Common myeloid progenitor, CD34-positive (primary cell): ENCODE data around the gene MATN1.
A peak's percentile ranks its signal among the peaks of the same experiment; 100 is the strongest.

Source experiments
- CTCF ChIA-PET: fragments of 350-600 bp; sonication (Branson Sonifier 250); formaldehyde crosslinking; loops from one replicate; lab custom pipeline; 2021; ENCODE audit warnings: antibody characterized with exemption; lab: Charles Lee
- POLR2A ChIA-PET: fragments of 350-600 bp; sonication (Branson Sonifier 250); formaldehyde crosslinking; loops from one replicate; lab custom pipeline; 2021; ENCODE audit warnings: antibody characterized with exemption; lab: Charles Lee
- DNase-seq, 3 donors: peaks; one replicate each; pipeline versions ENCODE4 v3.0.0 to v3.0.0-alpha.2; 2013
- H3K27ac ChIP-seq, 2 experiments: 1 replicate in 1 of 2; 2 replicates in 1 of 2; pipeline ENCODE4 v1.7.0; 2013; ENCODE audit warnings: inconsistent platforms in 2 of 2, low read length in 2 of 2, mild to moderate bottlenecking in 2 of 2, low read depth in 1 of 2, moderate library complexity in 1 of 2; ENCODE audit not compliant: severe bottlenecking in 2 of 2, insufficient read depth in 1 of 2, poor library complexity in 1 of 2
- H3K27me3 ChIP-seq, 5 experiments: replicated peaks in 2 of 5; 1 replicate in 3 of 5; 2 replicates in 2 of 5; pipeline versions ENCODE4 v1.6.1 to v1.7.0; 2013; ENCODE audit warnings: low read length in 4 of 5, mild to moderate bottlenecking in 2 of 5, moderate library complexity in 2 of 5, inconsistent platforms in 1 of 5; ENCODE audit not compliant: insufficient read depth in 5 of 5, control insufficient read depth in 4 of 5
- H3K36me3 ChIP-seq, 4 experiments: 1 replicate in 2 of 4; 2 replicates in 2 of 4; pipeline versions ENCODE4 v1.6.1 to v1.7.0; 2013; ENCODE audit warnings: low read length in 3 of 4, control low read depth in 1 of 4, mild to moderate bottlenecking in 1 of 4; ENCODE audit not compliant: control insufficient read depth in 4 of 4, insufficient read depth in 4 of 4
- H3K4me1 ChIP-seq, 4 experiments: 1 replicate in 3 of 4; 2 replicates in 1 of 4; pipeline versions ENCODE4 v1.6.1 to v1.7.1; 2013; ENCODE audit warnings: low read length in 3 of 4, mild to moderate bottlenecking in 3 of 4, control low read depth in 1 of 4, inconsistent platforms in 1 of 4, moderate library complexity in 1 of 4; ENCODE audit not compliant: control insufficient read depth in 4 of 4, insufficient read depth in 4 of 4; ENCODE audit errors: control extremely low read depth in 1 of 4
- H3K4me3 ChIP-seq, 7 experiments: 1 replicate in 4 of 7; 2 replicates in 3 of 7; pipeline versions ENCODE4 v1.5.1 to v1.7.0; 2013; ENCODE audit warnings: mild to moderate bottlenecking in 7 of 7, low read length in 6 of 7, moderate library complexity in 6 of 7, inconsistent platforms in 2 of 7, low read depth in 2 of 7, control low read depth in 1 of 7; ENCODE audit not compliant: insufficient read depth in 4 of 7, control insufficient read depth in 1 of 7; ENCODE audit errors: extremely low read depth in 1 of 7
- H3K9me3 ChIP-seq, 5 experiments: 1 replicate in 4 of 5; 2 replicates in 1 of 5; pipeline versions ENCODE4 v1.6.1 to v1.7.1; 2013; ENCODE audit warnings: low read length in 4 of 5, mild to moderate bottlenecking in 2 of 5, inconsistent platforms in 1 of 5, low read depth in 1 of 5, moderate library complexity in 1 of 5; ENCODE audit not compliant: control insufficient read depth in 4 of 5, insufficient read depth in 2 of 5; ENCODE audit errors: control extremely low read depth in 1 of 5
- WGBS: methylation state at CpG from one replicate; pipeline ENCODE4 v1.1.5; 2013; ENCODE audit not compliant: insufficient coverage; 5-methylcytosine and 5-hydroxymethylcytosine counted together

MATN1 gene

DNA sequence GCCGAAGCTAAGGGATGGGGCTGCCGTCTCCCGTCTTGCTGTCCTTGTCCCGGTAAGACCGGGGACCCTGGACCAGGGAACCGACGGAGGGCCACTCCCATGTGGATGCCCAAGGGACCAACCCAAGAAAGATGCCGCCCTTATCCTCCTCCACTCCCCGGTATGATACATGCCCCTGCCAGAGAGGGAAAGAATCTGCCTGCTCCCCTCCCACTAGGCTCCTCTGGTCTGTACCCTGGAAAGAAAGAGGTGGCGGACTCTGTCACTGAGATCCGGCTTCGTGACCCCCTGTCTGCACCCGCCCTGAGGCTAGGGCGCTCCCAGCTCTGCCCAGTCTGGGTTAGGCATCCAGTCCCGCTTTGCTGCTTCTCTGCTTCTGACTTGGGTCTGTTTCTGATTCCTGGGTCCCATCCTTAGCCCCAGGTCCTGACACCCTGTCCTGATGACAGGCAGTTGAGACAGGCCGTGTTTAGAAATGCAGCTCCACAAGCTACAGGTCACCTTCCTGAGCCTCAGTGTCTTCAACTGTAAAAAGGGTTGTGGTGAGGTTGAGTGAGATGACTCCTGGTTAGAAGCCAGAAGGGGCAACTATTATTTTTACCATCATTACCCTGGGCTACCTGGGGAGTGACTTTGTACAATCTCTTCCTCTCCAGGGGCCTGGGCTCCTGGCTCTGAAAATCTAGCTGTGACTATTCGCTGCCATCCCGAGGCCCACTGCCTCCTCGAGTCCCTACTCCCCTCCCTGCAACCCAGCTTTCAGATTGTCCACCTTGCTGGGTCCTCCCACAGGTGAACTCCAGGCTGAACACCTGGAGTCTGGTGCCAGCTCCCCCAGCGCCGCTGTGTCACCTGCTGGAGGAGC, 3.7 kb downstream of the MATN1 start:
- H3K27ac ChIP-seq, result peak overlapping the region in 1 of 2 experiments; percentile 93
- 33% methylated on average over 18 of the region's 21 CpGs for WGBS
- DNase-seq, result no peak
- peaks cover 0 to 2% (median 0%) of the 10 kb centered on the region in 4 experiments for H3K36me3 ChIP-seq
- ChIA-PET POLR2A (interaction anchor here (1.0 to 2.2 kb wide), 7 partner anchors 13 to 194 kb away, joined by 3 to 14 read pairs (median 4); no protein-coding TSS in a partner anchor), CTCF (interaction anchor here (1.0 to 11.0 kb wide), 28 partner anchors 10 to 214 kb away, joined by 3 to 356 read pairs (median 6); partner anchors contain the start of gene LAPTM5)
- peak overlapping the region in 4 of 7 experiments; percentile 67 to 80 (median 70) for H3K4me3 ChIP-seq
- H3K9me3 ChIP-seq, result peaks cover 0 to 10% (median 0%) of the 10 kb centered on the region in 5 experiments
- H3K4me1 ChIP-seq, result peaks cover 0 to 32% (median 16%) of the 10 kb centered on the region in 4 experiments
- peaks cover 0 to 2% (median 0%) of the 10 kb centered on the region in 5 experiments for H3K27me3 ChIP-seq

DNA sequence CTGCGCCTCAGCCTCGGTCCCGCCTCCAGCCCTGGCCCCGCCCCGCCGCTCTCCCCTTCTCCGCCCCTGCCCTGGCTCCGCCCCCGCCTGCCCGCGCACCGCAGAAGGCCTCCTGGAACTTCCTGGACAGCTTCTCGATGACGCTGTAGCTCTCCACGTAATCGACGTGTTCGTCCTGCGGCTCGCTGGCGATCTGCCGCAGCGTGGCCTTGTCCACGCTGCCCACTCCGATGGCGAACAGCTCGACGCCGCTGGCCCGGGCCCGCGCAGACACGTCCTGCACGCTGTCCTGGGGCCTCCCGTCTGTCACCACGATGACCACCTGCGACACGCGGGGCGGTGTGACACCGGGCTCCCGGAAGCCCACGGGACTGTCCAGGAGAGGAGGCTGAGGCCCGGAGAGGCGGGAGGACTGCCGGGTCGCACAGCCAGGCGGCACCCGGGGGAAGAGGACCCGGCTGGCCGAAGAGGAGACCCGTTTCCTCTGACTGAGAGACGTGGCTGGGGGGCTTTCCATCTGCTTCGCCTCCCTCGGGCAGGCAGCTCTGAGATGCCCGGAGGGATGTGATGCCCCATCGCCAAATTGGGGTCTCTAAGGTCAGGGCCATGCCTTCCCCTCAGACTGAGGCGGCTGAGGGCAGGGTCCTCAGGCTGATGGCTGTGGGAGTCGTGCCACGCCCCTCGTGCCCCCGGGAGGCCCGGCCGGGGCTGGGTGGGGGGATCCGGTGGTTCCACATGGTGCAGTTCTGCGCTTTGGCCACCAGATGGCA, 4.6 kb downstream of the MATN1 start:
- DNase-seq, result peak; percentile 94 to 96 (median 96)
- peak overlapping the region; percentile 85 to 93 for H3K27ac ChIP-seq
- H3K27me3 ChIP-seq, result peaks cover 0 to 2% (median 0%) of the 10 kb centered on the region in 5 experiments
- ChIA-PET CTCF (interaction anchor here (0.6 to 11.0 kb wide), 26 partner anchors 11 to 214 kb away, joined by 3 to 356 read pairs (median 6); partner anchors contain the start of gene LAPTM5), POLR2A (interaction anchor here (0.9 to 2.2 kb wide), 10 partner anchors 11 to 346 kb away, joined by 3 to 14 read pairs (median 4); no protein-coding TSS in a partner anchor)
- peaks cover 0 to 2% (median 0%) of the 10 kb centered on the region in 4 experiments for H3K36me3 ChIP-seq
- H3K9me3 ChIP-seq, result peaks cover 0 to 10% (median 0%) of the 10 kb centered on the region in 5 experiments
- peaks cover 0 to 28% (median 15%) of the 10 kb centered on the region in 4 experiments for H3K4me1 ChIP-seq
- under 1% methylated on average over 57 of the region's 66 CpGs for WGBS
- H3K4me3 ChIP-seq, result peak overlapping the region; percentile 51 to 80 (median 67)

DNA sequence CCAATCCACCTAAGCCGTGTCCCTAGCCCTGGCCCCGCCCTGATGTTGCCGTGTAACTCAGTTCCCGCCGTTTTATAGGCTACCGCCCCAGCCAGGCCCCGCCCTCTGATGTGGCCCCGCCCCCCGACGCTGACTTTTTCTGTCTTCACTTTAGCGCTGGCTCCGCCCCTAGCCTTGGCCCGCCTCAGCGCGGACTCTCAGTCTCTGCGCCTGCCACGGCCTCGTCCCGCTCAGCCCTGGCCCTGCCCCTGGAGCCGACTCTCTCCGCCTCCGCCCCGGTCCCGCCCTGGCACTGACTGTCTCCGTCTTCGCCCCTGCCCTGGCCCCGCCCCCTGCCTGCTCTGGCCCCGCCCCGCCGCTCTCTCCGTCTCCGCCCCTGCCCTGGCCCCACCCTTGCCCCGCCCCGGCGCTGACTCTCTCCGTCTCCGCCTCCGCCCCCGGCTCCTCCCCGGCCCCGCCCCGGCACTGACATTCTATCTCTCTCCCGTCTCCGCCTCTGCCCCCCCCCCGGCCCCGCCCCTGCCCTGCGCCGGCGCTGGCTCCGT, 5.2 kb downstream of the MATN1 start:
- ChIA-PET CTCF (interaction anchor here (1.0 to 11.0 kb wide), 18 partner anchors 10 to 215 kb away, joined by 3 to 356 read pairs (median 10); partner anchors contain the start of gene LAPTM5), POLR2A (interaction anchor here (0.7 to 2.2 kb wide), 8 partner anchors 10 to 347 kb away, joined by 3 to 14 read pairs (median 4); no protein-coding TSS in a partner anchor)
- peak overlapping the region in 5 of 7 experiments; percentile 24 to 69 (median 53) for H3K4me3 ChIP-seq
- WGBS, result 0% methylated on average over 27 of the region's 50 CpGs
- peak; percentile 97 to 99 (median 99) for DNase-seq
- peaks cover 0 to 22% (median 15%) of the 10 kb centered on the region in 4 experiments for H3K4me1 ChIP-seq
- H3K27ac ChIP-seq, result no peak overlapping the region
- peaks cover 0 to 2% (median 0%) of the 10 kb centered on the region in 5 experiments for H3K27me3 ChIP-seq
- H3K9me3 ChIP-seq, result peaks cover 0 to 10% (median 0%) of the 10 kb centered on the region in 5 experiments
- peaks cover 0 to 2% (median 0%) of the 10 kb centered on the region in 4 experiments for H3K36me3 ChIP-seq

DNA sequence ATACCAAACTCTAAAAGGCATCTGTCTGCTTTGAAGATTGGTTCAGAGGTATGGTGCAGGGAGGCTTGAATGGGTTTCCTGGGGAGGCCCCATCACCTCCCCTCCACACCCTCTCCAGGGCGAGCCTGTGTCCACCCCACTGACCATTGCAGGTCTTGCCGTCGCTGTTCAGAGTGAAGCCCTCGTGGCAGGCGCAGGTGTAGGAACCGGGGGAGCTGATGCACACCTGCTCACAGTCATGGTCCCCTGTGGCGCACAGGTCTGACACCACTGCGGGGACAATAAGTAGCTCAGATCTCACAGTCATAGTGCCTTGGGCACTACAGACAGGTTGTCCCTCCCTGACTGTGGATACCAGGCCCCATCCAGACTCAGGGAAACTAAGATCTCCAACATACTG, 6.7 kb downstream of the MATN1 start:
- ChIA-PET CTCF (interaction anchor here (0.7 to 5.5 kb wide), 3 partner anchors 9 to 195 kb away, joined by 4 to 54 read pairs (median 8); no protein-coding TSS in a partner anchor), POLR2A (no interaction called here)
- WGBS, result 90% methylated on average over 5 of the region's 8 CpGs
- Histone ChIP-seq H3K4me1 (peaks cover 0 to 22% (median 15%) of the 10 kb centered on the region in 4 experiments), H3K27me3 (peaks cover 0 to 4% (median 0%) of the 10 kb centered on the region in 5 experiments), H3K27ac (no peak overlapping the region), H3K36me3 (no peaks in the 10 kb centered on the region), H3K9me3 (peaks cover 0 to 10% (median 0%) of the 10 kb centered on the region in 5 experiments), H3K4me3 (no peak overlapping the region)
- no peak for DNase-seq

DNA sequence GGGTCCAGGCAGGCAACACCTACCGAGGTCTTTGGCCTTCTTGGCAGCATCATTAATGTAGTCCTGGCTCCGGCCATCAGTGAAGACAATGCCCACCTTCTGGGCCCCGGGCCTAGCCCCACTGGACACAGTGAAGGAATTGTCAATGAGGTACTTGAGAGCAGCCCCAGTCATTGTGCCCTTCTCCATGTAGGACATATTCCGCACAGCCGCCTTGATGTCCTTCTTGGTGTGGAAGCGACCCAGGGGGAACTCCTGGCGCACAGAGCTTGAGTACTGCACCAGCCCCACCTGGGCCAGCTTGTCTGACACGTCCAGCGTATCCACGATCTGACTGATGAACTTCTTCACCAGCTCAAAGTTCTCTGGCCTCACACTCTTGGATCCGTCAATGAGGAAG, 7.5 kb downstream of the MATN1 start:
- Histone ChIP-seq H3K36me3 (no peaks in the 10 kb centered on the region), H3K4me3 (no peak overlapping the region), H3K27ac (no peak overlapping the region), H3K9me3 (peaks cover 0 to 10% (median 0%) of the 10 kb centered on the region in 5 experiments), H3K27me3 (peaks cover 0 to 4% (median 0%) of the 10 kb centered on the region in 5 experiments), H3K4me1 (peaks cover 0 to 22% (median 15%) of the 10 kb centered on the region in 4 experiments)
- WGBS, result 95% methylated on average over 11 of the region's 11 CpGs
- ChIA-PET POLR2A (no interaction called here), CTCF (interaction anchor here (0.7 to 2.4 kb wide), 3 partner anchors 8 to 63 kb away, joined by 3 to 8 read pairs (median 4); no protein-coding TSS in a partner anchor)
- DNase-seq, result no peak

DNA sequence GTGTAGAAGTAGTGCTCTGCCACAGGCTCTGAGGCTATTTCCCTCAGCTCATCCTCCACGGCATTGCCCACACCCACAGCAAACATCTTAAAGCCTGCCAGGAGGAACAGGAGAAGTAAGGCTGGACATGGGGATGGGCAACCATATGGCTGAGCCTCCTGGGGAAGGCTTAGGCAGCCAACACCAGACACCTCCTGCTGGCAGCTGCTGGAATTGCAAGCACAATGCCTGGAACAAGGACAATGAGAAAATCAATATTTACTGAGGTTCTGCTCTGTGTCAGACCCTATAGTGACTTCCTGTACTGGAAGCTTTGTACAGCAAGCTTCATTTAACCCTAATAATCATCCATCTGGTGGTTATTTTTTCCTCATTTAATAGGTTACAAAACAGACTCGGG, 8.2 kb downstream of the MATN1 start:
- no peak overlapping the region for H3K4me3 ChIP-seq
- peaks cover 0 to 4% (median 0%) of the 10 kb centered on the region in 5 experiments for H3K27me3 ChIP-seq
- CTCF ChIA-PET, result interaction anchor here (1.0 kb wide), 1 partner anchor 64 kb away, joined by 3 read pairs; no protein-coding TSS in a partner anchor
- peaks cover 0 to 10% (median 0%) of the 10 kb centered on the region in 5 experiments for H3K9me3 ChIP-seq
- H3K36me3 ChIP-seq, result no peaks in the 10 kb centered on the region
- no CpG with 5 or more reads among the region's 2 CpGs for WGBS
- DNase-seq, result peak in 1 of 3 donors; percentile 37
- no peak overlapping the region for H3K27ac ChIP-seq
- POLR2A ChIA-PET, result no interaction called here
- H3K4me1 ChIP-seq, result peaks cover 0 to 15% (median 13%) of the 10 kb centered on the region in 4 experiments
